Hematopoietic multipotent progenitor cell treated with erythropoietin and hydrocortisone succinate and interleukin-3 and kit ligand, for 6 days (in vitro differentiated cells): ENCODE measurements around the gene TEX264.

Source experiments
- DNase-seq: peaks from one replicate; pipeline ENCODE4 v3.0.0-alpha.2; 2015

The TEX264 gene

DNA sequence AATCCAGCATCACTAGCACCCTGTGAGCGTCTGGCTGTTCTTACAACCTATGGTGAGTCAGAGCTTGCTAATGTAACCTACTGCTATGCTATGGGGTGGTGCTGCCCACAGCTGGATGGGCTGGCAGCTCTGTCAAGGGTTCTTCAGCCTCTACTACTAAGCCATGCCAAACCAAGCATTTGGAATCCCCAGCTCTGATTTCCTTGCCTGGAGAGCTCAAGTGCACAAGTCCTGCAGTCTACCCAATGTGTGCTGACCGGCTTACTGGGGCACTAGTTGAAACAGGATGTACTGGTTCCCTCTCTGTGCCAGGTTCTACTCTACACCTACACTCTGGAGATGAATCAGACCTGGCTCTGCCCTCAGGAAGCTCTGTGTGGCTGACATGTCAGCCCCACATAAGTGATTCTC, 4.2 kb downstream of the TEX264 start:
- no peak for DNase-seq

DNA sequence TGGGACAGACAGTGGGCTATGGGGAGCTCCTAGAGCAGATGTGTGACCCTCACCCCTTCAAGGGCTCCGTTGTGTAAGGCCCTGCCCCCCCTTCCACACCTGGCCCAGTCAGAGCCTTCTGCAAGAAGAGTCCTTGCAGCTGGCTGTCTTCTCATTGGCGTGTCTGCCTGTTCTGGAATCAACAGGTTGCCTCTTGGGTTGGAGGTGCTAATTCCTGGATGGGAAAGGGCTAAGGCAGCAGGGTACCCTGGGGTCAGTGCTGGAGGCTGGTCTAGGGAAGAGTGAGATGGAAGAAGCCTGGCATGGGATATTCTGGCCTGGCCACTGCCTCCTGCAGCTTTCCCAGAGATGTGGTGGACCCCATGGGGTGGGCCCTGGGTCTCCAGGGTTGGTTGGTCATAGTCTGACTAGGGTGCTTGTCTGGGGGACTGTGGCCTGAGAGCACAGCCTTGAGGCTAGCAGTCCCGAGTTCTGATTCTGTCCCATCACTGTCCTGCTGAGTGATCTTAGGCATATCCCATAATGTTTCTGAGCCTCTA, 5.1 kb downstream of the TEX264 start:
- DNase-seq, result no peak

DNA sequence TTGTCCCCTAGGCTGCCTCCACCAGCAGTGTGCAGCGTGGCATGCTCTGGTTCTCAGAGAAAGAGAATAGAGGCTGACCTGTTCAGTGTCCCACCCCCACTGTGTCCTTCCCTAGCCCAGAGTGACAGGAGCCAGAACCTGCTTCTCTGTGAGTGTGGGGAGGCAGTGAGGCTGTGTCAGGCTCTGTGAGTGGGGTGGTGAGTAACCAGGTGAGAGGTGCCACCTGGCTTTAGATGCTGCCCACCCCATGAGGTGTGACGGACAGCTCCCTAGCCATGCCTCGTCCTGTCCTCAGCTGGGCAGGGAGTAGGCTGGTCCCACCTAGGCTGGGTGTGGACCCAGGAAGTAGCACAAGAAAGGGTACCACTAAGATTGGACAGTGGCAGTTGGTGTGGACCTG, 6.3 kb downstream of the TEX264 start:
- DNase-seq, result no peak

DNA sequence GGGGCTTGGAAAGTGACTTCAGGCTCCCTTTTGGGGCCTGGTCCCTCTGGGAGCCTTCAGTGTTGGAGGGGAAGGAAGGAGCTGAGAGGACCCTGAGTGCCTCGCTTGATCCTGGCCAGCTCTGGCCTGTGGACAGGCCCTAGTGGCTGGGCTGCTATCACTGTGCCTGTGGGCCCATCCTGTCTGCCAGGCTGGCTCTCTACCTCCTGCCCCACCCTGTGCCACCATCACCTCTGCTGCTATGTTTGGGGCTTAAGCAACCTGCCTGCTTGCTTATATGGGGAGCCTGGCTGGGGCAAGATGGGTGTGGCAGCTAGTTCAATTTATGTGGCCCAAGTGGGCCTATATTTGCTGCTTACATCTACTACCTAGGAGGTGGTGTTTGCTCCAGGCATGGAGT, 7.1 kb downstream of the TEX264 start:
- no peak for DNase-seq

DNA sequence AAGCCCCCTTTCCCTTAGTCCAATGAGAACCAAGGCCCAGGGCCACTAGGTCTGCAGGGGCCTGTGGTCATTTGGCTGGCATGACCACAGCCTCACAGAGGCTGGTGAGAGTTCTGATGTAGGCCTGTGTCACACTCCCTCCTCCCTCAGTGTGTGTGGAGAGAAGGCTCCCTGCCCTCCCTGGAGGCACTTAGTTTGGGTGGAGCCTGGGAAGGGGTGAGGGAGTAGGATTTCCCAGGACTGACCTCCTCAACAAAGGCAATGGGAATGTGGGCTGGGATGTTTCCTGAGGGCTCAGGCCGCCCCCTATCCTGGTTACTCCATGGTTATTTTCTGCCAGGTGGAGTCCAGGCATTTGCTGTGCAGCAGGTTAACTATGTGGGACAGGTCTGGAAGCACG, 7.6 kb downstream of the TEX264 start:
- no peak for DNase-seq

DNA sequence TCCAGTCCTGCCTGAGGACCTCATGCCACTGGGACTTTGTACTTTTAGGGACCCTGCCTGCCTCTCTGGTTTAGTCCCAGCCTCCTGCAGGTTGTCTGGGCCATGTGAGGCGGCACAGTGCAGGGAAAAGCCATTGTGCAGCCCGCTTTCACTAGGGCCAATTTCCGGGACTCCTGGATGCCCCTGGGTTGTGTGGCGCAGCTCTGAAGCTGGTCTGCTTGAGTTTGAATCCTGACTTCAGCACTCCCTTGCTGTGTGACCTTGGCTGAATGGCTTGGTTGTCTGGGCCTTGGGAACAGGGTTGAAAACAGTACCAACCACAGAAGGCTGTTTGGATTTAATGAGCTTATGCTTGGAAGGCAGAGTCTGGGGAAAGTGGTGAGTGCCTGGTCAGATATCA, 8.3 kb downstream of the TEX264 start:
- no peak for DNase-seq

DNA sequence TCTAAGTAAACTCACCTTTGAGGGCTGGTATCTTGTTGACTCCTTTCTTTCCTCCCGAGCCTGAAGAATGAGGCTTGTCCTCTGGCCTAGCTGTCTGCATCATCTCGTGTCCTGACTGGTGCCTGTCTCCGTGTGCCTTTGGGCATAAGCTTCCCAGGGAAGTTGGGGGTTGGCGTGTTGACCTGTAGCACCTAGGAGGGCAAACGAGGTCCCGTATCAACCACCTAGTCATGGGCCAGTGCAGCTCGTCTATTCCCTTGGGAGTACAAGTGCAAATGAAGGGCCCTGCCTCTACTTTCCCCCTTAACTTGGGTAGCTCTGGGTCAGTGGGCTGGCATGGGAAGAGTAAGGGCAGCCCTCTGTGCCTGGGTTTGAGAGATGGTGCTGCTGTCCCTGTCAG, 8.7 kb downstream of the TEX264 start:
- DNase-seq, result no peak

DNA sequence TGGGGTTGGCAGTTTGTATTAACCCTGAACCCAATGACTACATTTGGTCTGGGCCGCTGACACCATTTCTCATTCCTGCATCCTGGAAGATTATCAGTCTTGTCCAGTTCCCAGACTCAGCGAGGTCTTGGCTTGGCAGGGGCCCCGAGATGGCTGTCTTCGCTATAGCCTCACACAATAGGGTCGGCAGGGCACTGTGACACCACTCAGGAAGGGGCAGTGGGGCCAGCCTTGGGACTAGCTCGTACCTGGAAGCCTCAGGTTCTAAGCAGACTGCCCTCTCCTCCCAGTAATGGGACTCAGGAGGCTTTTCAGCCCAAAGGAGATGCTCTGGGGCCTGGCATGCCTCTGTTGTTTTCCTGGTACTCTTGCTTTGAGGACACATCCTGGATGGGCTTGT, 9.1 kb downstream of the TEX264 start:
- DNase-seq, result no peak

DNA sequence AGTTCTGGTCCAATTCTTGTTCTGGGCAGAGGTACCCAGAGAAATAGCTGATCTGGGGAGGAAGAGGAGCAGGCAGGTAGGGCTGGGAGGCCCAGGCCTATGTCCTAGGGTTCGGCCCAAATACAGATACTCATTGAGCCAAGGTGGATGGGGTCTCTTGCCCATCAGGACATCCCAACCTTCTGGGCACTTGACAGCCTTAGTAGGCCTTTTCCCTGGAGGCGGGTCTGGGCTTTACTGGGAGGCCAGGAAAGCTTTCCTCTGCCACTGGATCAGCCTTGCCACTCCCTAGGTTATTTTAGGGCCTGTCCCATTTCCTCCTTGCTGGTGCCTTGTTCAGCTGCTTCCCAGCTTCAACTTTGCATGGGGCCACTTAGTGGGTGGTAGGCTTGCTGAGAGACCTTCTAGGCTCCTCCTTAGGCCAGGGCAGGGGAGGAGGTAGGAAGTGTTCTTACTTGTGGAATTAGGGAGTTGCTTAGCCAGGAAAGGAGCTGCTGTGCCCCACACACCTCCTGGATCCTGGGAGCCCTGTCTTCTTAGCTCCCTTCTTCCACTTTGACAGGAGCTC, 9.7 kb downstream of the TEX264 start:
- no peak for DNase-seq

DNA sequence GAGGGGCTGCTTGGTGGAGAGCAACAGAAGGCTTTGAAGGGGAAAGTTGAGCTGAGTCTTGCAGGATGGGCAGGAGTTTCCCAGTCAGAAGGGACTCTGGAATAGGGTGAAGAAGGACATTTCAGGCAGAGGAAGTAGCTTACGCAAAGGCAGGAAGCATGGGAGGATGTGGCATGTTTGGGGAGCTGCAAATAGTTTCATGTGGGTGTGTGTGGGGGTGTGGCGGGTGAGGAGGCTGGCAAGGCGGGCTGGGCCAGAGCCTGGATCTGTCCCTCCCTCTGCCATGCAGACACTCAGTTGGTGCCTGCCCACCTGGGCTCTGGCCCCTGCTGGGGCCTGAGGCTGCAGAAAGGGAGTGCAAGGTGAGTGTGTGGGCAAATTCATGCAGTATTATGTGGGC, 10.4 kb downstream of the TEX264 start:
- peak; percentile 67 for DNase-seq

DNA sequence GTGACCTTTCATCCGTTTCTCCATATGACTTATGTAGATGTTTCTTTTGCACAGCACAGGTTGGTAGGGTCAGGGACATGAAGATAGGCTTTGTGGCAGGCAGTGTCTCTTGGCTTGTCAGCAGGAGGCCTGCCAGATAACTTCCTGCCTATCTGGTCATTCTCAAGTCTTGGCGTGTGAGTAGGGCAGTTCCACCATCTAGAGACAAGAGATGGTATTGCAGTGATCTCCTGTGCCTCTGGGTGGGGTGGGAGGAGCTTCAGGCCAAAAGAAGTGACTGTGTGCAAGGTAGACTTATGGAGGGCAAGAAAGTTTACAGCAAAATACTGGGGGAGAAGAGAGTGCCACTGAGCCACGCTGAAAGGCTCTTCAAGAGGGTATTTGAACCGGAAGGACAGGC, 11.0 kb downstream of the TEX264 start:
- DNase-seq, result peak; percentile 98

DNA sequence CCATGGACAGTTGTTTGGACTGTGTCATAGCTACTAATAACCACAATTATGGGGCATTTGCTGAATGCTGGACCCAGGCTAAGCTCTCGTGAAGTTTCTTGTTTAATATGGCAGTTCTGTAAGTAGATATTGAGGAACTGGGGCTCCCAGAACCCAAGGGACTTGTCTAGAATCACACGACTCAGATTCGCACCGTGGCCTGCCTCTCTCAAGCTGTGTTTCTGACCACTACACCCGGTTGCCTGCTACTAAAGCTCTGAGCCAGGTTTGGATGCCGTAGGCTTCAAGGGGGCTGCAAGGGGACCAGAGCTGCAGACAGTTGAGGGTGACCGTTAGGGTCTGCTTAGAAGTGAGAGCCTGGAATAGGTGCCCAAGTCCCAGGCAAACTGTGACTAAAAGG, 11.5 kb downstream of the TEX264 start:
- no peak for DNase-seq

DNA sequence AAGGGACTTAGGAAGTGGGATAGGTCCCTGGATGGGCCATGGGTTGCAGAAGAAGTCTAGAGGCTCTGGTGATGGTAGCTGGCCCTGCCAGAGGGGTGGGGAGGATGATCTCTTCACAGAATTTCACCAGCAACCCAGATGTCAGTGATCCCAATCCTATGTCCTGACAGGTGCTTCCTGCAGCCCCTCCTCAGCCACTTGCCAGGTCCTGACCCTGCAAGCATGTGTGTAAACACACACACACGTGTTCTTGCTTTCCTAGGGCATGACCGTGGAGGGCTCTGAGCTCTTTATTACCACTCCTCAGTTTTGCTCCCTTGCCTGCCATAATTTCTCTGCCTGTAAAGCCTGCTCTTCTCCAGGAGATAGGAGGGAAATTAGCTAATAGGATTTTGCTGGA, 12.5 kb downstream of the TEX264 start:
- no peak for DNase-seq

DNA sequence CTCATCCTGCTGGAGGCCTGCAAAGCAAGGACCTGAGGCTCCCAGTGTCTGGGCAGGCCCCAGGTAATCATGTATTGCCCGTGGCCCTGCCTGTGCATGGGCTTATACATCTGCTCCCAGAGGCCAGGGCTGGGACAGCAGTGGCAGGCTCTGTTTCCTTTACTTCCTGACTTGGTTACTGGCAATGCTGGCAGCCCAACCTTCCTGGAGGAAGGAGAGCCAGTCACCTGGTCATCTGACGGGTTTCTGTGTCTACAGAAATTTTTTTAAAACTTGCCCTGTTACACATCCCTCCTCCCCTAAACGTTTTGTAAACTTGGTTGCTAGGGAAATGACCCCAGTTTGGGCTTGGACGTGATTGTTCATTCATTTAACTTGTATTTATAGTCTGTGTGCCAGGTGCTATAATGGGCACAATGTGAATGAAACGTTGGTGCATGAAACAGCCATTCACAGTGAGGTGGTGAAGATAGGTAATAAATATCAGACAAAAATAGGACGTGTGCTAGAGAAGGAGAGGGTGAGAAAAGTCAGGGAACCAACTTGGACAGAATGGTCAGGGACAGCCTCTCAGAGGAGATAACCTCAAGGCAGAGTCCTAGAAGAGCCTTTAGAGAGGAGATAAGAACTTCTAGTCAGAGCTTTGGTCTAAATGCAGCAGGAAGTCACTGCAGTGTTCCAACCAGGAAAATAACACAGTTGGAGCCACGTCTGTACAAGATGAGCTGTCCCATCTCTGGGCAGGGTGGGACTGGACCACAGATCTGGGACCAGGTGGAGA, 14.1 kb downstream of the TEX264 start:
- peak; percentile 74 for DNase-seq

DNA sequence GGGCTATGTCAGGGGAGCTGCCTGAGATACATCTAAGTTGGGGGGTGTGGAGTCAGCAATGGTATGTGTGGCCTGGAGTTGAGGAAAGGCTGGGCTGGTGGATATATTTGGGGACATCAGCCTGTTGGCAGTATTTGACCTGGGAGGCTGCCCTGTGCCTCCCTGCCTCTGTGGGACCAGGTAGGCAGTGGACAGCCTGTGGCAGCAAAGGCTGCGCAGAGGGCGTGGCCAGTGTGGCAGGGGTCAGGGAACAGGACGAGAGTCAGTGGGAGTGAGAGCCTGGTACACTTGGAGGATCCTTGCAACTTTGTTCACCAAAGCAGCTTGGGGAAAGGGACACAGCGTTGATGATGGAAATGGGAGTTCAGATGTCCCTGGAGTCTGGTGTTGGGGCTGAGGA, 15.0 kb downstream of the TEX264 start:
- DNase-seq, result no peak

DNA sequence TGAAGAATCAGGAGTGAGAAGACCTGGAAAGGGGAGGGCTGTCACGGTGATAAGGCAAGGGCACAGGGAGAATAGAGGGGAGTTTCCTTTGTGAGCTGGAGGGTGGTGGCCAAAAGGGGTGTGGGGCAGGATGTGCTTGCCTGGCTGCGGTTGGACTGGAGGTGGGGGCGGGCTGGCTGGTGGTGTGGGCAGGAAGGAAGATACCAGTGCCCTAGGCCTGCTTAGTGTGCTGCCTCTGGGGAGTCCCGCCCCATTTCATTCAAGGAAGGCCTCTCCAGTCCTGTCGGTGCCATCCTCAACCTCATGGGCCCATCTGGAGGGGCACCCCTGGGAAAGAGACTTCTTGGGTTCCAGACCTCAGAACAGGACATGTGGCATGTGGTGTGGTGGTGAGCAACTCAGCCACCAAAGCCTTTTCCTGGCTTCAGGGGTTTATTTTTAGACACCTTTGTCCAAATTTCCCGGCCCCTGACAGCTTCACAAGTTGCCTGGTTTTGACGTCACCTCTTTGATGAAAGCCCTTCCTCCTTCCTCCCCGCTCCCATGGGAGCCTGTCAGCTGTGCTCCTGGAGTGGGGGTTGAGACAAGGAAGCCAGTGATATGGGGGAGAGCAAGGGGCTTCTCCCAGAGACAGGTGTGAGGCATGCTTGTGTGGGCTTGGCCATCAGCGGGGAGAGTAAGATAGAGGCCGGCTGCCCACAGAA, 15.6 kb downstream of the TEX264 start:
- DNase-seq, result peak; percentile 97

DNA sequence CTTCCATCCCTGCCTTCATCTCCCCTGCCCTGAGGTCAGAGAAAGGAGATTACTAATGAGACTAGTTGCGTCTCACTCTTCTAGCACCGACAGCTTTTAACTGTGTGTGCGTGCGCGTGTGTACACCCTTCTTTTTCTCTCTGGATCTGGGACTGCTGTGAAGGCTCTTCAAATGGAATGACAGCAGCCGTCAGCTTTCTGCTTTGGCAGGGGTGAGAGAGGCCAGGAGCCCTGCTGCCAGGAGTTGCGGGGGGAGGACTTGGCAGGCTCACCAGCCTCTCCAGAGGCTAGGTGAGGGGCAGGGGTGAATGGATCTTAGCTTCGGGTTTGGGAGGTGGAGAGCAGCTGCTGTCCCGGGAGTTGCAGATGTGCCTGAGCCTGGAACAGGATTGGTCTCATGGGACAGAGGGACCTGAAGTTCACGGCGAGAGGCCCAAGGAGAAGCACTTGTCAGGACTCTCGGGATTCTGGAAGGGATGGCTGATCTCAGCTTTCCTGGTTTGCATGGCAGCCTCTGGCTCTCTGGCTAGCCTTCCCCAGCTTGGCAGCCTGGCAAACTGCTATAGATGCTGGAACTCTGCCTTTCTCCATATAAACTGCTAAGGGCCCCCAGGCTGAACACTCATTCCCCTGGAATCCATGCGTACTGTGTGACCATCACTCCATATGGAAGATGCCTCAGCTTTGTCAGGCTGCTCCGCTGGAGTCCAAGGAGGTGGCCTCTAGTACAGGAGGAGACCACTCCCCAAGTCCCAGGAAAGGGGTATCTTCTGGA, 16.6 kb downstream of the TEX264 start:
- DNase-seq, result no peak

DNA sequence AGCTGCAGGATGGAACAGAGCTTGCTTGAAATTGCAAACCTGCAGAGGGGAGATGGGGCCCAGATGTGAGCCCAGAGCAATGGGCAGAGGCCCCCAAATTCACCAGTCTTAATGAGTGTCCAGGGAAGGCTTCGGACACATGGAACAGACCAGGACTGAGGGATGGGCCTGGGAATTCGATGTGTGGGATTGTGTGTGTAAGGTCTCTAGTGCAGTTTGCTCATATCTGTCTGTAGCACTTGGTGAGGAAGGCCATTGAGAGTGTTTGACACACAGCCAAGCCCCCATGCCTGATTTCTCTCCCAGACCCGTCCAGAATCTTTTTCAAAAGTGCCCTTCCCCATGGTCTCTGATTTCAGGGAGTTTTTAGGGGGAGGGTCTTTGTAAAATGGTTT, 17.2 kb downstream of the TEX264 start:
- no peak for DNase-seq

DNA sequence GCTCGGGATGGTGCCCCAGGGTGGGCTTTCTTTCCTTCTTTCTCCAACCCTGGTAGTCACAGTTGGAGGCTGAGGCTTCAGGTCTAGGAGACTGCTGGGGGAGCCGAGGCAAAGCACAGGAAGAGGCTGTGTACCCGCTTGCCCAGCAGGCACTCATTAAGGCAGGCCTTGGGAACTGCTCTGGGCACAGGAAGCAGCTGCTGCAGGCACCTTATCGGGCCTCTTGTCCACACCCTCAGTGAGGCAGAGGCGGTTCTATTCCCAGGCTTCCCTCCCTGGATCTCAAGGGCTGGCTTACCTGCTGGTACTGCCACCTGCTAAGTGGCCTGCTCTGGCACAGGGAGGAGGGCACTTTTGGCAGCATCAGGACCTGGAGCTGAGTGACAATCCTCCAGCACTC, 20.0 kb downstream of the TEX264 start:
- peak; percentile 35 for DNase-seq

DNA sequence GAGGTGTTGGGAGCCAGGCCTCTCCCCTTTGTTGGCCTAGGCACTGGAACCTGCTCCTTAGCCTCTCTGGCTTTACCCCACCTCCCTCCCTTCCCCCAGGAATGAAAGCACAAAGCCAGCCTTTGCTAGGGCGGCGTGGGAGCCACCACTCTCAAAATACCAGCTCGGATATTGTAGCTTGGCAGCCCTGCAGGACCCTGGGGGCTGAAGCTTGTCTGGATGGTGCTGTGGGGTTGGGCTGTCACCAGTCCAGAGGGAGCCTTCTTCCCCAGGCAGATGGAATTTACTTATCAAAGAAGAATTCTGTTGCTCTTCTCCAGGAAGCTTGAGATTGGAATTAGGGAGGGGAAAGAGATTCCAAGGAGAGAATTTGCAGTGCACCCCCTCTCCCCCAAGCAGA, 20.9 kb downstream of the TEX264 start:
- no peak for DNase-seq

DNA sequence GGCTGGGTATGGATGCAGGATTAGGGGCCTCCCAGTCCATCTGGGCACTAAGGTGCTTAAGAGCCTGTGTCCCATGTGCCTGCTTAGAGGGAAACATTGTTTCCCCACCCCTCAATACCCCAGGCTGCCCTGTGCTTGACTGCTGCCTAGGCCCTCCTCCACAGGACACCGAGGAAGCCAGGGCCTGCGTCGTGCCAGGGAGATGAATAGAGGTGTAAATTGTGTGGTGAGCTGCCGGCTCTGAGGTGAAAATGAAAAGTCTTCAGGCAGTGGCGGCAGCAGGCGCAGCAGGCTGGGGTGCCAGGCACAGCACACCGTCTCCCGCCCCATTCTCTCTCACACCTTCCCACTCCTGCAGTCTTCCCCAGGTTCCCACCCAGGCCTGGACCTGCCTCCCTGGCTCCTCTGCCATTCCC, 21.9 kb downstream of the TEX264 start:
- no peak for DNase-seq

DNA sequence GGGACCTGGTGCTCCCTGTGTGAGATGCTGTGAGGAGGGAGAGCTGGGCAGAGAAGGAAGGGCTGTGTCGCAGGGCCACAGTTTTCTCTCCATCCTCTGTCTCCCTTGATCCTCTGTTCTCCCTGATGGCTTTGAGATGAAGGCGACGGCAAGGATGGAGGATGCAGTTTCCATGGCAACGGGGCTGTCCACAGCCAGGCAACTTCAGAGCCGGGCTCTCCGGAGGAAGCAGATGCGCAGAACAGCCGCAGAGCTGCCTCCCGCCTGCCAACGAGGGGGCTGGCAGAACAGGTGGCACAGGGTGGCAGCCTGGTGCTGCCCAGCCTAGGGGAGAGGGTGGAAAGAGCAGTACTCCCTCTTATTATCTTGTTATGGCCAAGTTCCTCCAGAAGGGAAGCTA, 25.9 kb downstream of the TEX264 start:
- no peak for DNase-seq

DNA sequence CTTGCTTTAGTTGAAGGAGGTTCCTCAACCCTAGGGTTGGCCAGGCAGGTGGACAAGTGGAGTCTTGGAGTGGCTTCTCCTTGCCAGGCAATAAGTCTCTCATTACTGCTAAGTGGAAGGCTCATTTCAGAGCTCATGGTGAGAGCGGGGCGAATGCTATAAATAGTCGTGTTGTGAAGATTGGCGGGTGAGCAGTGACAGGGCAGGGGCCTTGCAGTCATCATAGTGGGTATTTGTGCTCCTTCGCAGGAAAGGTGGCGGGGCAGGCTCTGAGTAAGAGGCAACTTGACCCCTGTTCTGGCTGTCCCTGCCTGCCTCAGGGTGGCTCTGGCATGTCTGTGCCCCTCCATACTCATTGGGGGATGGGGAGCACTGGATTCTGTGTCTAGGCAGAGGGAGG, 27.2 kb downstream of the TEX264 start:
- no peak for DNase-seq
